HepG2 (cell line): ENCODE data around the gene LENEP. TPM values are rescaled to one million over a fixed set of nuclear protein-coding genes. Genes with fewer than 3 reads are reported as not detected.
A peak's percentile ranks its signal among the peaks of the same experiment; 100 is the strongest.

Experiments used
- BRD4 ChIP-seq: sonication (generic); formaldehyde crosslinking; IDR thresholded peaks from 2 replicates; pipeline ENCODE4 v1.4.0; 2020; ENCODE audit warnings: missing genetic modification reagents
- CHD2 ChIP-seq: IDR thresholded peaks from 2 replicates; pipeline ENCODE4 v1.6.1; 2011; ENCODE audit warnings: low read depth, low read length, improper control_type of control experiment
- CSRNP2 ChIP-seq: sonication (generic); formaldehyde crosslinking; conservative IDR thresholded peaks from 2 replicates; pipeline ENCODE4 v1.8.0; 2022; ENCODE audit warnings: low read depth, missing genetic modification reagents
- HMGA1 ChIP-seq: sonication (generic); formaldehyde crosslinking; conservative IDR thresholded peaks from 2 replicates; pipeline ENCODE4 v1.4.0; 2020; ENCODE audit warnings: missing genetic modification reagents
- HNRNPL ChIP-seq: fragments of 200-400 bp; formaldehyde crosslinking; IDR thresholded peaks from 2 replicates; pipeline ENCODE4 v1.6.1; 2017; ENCODE audit warnings: mild to moderate bottlenecking, low read depth, low read length
- JDP2 ChIP-seq: sonication (generic); formaldehyde crosslinking; IDR thresholded peaks from 2 replicates; pipeline ENCODE4 v1.8.1; 2022; ENCODE audit warnings: missing genetic modification reagents, borderline replicate concordance
- ZFP36L1 ChIP-seq: sonication (generic); formaldehyde crosslinking; IDR thresholded peaks from 2 replicates; pipeline ENCODE4 v1.8.0; 2022; ENCODE audit warnings: mild to moderate bottlenecking, missing genetic modification reagents, moderate library complexity
- ZNF12 ChIP-seq: sonication (generic); formaldehyde crosslinking; IDR thresholded peaks from 2 replicates; pipeline ENCODE4 v1.5.0; 2020; ENCODE audit warnings: missing genetic modification reagents
- ZNF326 ChIP-seq: sonication (generic); formaldehyde crosslinking; IDR thresholded peaks from 2 replicates; pipeline ENCODE4 v1.4.0; 2020; ENCODE audit warnings: missing genetic modification reagents, borderline replicate concordance
- ZNF362 ChIP-seq: sonication (generic); formaldehyde crosslinking; IDR thresholded peaks from 2 replicates; pipeline ENCODE4 v1.4.0; 2020; ENCODE audit warnings: missing genetic modification reagents, mild to moderate bottlenecking, borderline replicate concordance
- ZSCAN21 ChIP-seq: sonication (generic); formaldehyde crosslinking; IDR thresholded peaks from 2 replicates; pipeline ENCODE4 v1.8.0; 2022; ENCODE audit warnings: mild to moderate bottlenecking, missing genetic modification reagents, moderate library complexity, borderline replicate concordance
- ZSCAN31 ChIP-seq: sonication (generic); formaldehyde crosslinking; IDR thresholded peaks from 2 replicates; pipeline ENCODE4 v1.5.0; 2020; ENCODE audit warnings: low read depth, mild to moderate bottlenecking, missing genetic modification reagents
- polyA plus RNA-seq, 8 experiments: library from polyadenylated mRNA; depleted of rRNA in 3 of 8; stranded (reverse) in 7 of 8; unstranded in 1 of 8; fragments of >200 nt; fragmentation: Illumina TruSeq in 4 of 8; extraction: Trizol in 4 of 8; gene quantifications; 2 replicates each; pipeline versions ENCODE4 v1.2.1 to v1.2.3, GENCODE V29; 2011 to 2016; ENCODE audit warnings: low read depth in 4 of 8, missing spikeins in 1 of 8, mixed read lengths in 1 of 8; ENCODE audit not compliant: insufficient read depth in 1 of 8
- total RNA-seq, 5 experiments: library from RNA; depleted of rRNA; stranded (reverse); fragments of >200 nt; fragmentation: Illumina TruSeq; extraction: Trizol; gene quantifications; 2 replicates each; pipeline ENCODE4 v1.2.3, GENCODE V29; 2016; ENCODE audit warnings: low read depth in 1 of 5
- TF ChIP-seq, protein P1 (sequence below): sonication (generic); formaldehyde crosslinking; IDR thresholded peaks from 2 replicates; pipeline ENCODE4 v1.4.0; 2020; ENCODE audit warnings: missing genetic modification reagents; ENCODE audit errors: not compliant biosample characterization
- TF ChIP-seq, protein P2 (sequence below): IDR thresholded peaks from 2 replicates; pipeline ENCODE4 v1.6.1; 2016; ENCODE audit warnings: missing compliant biosample characterization, missing genetic modification reagents, borderline replicate concordance
- TF ChIP-seq, protein P3 (sequence below): sonication (generic); formaldehyde crosslinking; IDR thresholded peaks from 2 replicates; pipeline ENCODE4 v1.8.1; 2023; ENCODE audit warnings: mild to moderate bottlenecking, missing genetic modification reagents, borderline replicate concordance
- TF ChIP-seq, protein P4 (sequence below): sonication (generic); formaldehyde crosslinking; IDR thresholded peaks from 2 replicates; pipeline ENCODE4 v1.4.0; 2020; ENCODE audit warnings: missing genetic modification reagents
- TF ChIP-seq, protein P5 (sequence below): sonication (generic); formaldehyde crosslinking; IDR thresholded peaks from 2 replicates; pipeline ENCODE4 v1.8.1; 2023; ENCODE audit warnings: missing genetic modification reagents, mild to moderate bottlenecking, borderline replicate concordance
- TF ChIP-seq, protein P6 (sequence below): sonication (generic); formaldehyde crosslinking; IDR thresholded peaks from 2 replicates; pipeline ENCODE4 v1.8.1; 2023; ENCODE audit warnings: mild to moderate bottlenecking, moderate library complexity, missing genetic modification reagents

Gene LENEP
- total and polyA plus RNA-seq, 2 of the 13 experiments (the other 11 are each of a cell fraction or from before 2014, with no cell fraction given) = 0.29 TPM; not detected in 1

- no peak; the same call in 1 of the 2 replicates for TF ChIP-seq ZNF326
- TF ChIP-seq, protein P1, sequence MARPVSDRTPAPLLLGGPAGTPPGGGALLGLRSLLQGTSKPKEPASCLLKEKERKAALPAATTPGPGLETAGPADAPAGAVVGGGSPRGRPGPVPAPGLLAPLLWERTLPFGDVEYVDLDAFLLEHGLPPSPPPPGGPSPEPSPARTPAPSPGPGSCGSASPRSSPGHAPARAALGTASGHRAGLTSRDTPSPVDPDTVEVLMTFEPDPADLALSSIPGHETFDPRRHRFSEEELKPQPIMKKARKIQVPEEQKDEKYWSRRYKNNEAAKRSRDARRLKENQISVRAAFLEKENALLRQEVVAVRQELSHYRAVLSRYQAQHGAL = no peak
- TF ChIP-seq JDP2 (CRISPR knock-in tag) = no peak
- TF ChIP-seq BRD4 (CRISPR knock-in tag) = peak; percentile 87
- peak; percentile 99 for TF ChIP-seq HNRNPL
- no peak for TF ChIP-seq CSRNP2 (CRISPR knock-in tag)
- TF ChIP-seq ZSCAN21 (CRISPR knock-in tag) = peak; percentile 83
- no peak for TF ChIP-seq ZFP36L1 (CRISPR knock-in tag)
- TF ChIP-seq, protein P2, sequence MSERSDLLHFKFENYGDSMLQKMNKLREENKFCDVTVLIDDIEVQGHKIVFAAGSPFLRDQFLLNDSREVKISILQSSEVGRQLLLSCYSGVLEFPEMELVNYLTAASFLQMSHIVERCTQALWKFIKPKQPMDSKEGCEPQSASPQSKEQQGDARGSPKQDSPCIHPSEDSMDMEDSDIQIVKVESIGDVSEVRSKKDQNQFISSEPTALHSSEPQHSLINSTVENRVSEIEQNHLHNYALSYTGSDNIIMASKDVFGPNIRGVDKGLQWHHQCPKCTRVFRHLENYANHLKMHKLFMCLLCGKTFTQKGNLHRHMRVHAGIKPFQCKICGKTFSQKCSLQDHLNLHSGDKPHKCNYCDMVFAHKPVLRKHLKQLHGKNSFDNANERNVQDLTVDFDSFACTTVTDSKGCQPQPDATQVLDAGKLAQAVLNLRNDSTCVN = peak; percentile 65; the same call in 1 of the 2 replicates
- TF ChIP-seq HMGA1 (CRISPR knock-in tag) = no peak
- TF ChIP-seq ZNF12 = no peak
- TF ChIP-seq, protein P3, sequence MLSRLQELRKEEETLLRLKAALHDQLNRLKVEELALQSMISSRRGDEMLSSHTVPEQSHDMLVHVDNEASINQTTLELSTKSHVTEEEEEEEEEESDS (CRISPR knock-in tag) = no peak
- TF ChIP-seq CHD2 = no peak
- TF ChIP-seq, protein P4, sequence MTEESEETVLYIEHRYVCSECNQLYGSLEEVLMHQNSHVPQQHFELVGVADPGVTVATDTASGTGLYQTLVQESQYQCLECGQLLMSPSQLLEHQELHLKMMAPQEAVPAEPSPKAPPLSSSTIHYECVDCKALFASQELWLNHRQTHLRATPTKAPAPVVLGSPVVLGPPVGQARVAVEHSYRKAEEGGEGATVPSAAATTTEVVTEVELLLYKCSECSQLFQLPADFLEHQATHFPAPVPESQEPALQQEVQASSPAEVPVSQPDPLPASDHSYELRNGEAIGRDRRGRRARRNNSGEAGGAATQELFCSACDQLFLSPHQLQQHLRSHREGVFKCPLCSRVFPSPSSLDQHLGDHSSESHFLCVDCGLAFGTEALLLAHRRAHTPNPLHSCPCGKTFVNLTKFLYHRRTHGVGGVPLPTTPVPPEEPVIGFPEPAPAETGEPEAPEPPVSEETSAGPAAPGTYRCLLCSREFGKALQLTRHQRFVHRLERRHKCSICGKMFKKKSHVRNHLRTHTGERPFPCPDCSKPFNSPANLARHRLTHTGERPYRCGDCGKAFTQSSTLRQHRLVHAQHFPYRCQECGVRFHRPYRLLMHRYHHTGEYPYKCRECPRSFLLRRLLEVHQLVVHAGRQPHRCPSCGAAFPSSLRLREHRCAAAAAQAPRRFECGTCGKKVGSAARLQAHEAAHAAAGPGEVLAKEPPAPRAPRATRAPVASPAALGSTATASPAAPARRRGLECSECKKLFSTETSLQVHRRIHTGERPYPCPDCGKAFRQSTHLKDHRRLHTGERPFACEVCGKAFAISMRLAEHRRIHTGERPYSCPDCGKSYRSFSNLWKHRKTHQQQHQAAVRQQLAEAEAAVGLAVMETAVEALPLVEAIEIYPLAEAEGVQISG (CRISPR knock-in tag) = peak; percentile 77
- TF ChIP-seq ZNF362 (CRISPR knock-in tag) = peak; percentile 42; the same call in 1 of the 2 replicates
- TF ChIP-seq ZSCAN31 (CRISPR knock-in tag) = peak; percentile 90
- TF ChIP-seq, protein P5, sequence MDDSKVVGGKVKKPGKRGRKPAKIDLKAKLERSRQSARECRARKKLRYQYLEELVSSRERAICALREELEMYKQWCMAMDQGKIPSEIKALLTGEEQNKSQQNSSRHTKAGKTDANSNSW (CRISPR knock-in tag) = peak; percentile 73; the same call in 1 of the 2 replicates
- TF ChIP-seq, protein P6, sequence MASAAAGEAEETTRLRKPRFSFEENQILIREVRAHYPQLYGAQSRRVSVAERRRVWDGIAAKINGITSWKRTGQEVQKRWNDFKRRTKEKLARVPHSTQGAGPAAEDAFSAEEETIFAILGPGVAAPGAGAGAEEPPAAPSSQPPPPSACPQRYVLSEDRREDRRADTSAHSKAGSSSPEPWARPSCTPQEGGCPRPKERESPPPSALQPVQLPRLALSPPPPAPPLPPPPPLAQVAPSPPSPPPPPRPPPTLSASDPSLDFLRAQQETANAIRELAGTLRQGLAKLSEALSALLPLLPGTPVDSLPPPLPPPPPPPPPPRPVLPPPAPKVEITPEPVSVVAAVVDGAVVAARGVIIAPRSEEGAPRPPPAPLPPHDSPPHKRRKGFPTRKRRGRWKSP (CRISPR knock-in tag) = peak; percentile 85
Measured at GRCh38 chr1:155017041-155017945, 23.9 kb downstream of the LENEP start (continued).
